GM12873 (cell line): ENCODE data around the gene CCNY.

Experiments
- CTCF ChIP-seq: IDR thresholded peaks from 2 replicates; pipeline ENCODE4 v1.5.1; 2012; ENCODE audit warnings: low read depth, mild to moderate bottlenecking, moderate library complexity, low read length, control low read depth; ENCODE audit not compliant: insufficient read depth; ENCODE audit errors: missing control alignments

CCNY gene

GRCh38 chr10:35352097-35352496 is 15.8 kb downstream of the CCNY start:
- no peak for TF ChIP-seq CTCF

GRCh38 chr10:35352512-35352911 is 16.2 kb downstream of the CCNY start:
- no peak for TF ChIP-seq CTCF

- TF ChIP-seq CTCF = no peak
Observed at GRCh38 chr10:35353395-35353794, 17.1 kb downstream of the CCNY start.

GRCh38 chr10:35353805-35354204 is 17.5 kb downstream of the CCNY start:
- no peak for TF ChIP-seq CTCF

GRCh38 chr10:35355971-35356724 is 19.8 kb downstream of the CCNY start:
- no peak for TF ChIP-seq CTCF

GRCh38 chr10:35356725-35357092 is 20.4 kb downstream of the CCNY start:
- TF ChIP-seq CTCF = no peak

- no peak for TF ChIP-seq CTCF
Observed at GRCh38 chr10:35359056-35359455, 22.7 kb downstream of the CCNY start.
